Osteocyte (in vitro differentiated cells): ENCODE results near the gene FCER1G. TPM values are rescaled to one million over a fixed set of nuclear protein-coding genes. Genes with fewer than 3 reads are reported as not detected.
A peak's percentile ranks its signal among the peaks of the same experiment; 100 is the strongest.

Source experiments
- DNase-seq: peaks from one replicate; pipeline ENCODE4 v3.0.0; 2021; ENCODE audit warnings: mixed read lengths; ENCODE audit not compliant: unreplicated experiment; ENCODE audit errors: extremely low spot score
- H3K27ac Mint-ChIP-seq: one replicate; pipeline ENCODE4 v1.8.0; 2021; ENCODE audit warnings: mild to moderate bottlenecking, mixed read lengths; ENCODE audit not compliant: unreplicated experiment
- H3K27me3 Mint-ChIP-seq: one replicate; pipeline ENCODE4 v1.8.0; 2021; ENCODE audit warnings: mixed read lengths; ENCODE audit not compliant: unreplicated experiment
- H3K36me3 Mint-ChIP-seq: one replicate; pipeline ENCODE4 v1.8.0; 2021; ENCODE audit warnings: mixed read lengths; ENCODE audit not compliant: unreplicated experiment
- H3K4me1 Mint-ChIP-seq: one replicate; pipeline ENCODE4 v1.8.0; 2021; ENCODE audit warnings: mixed read lengths; ENCODE audit not compliant: unreplicated experiment
- H3K4me3 Mint-ChIP-seq: one replicate; pipeline ENCODE4 v1.8.0; 2021; ENCODE audit warnings: mild to moderate bottlenecking, moderate library complexity, mixed read lengths; ENCODE audit not compliant: unreplicated experiment
- H3K9me3 Mint-ChIP-seq: one replicate; pipeline ENCODE4 v1.8.0; 2021; ENCODE audit warnings: mixed read lengths; ENCODE audit not compliant: unreplicated experiment
- CTCF ChIP-seq: fragments of 200-600 bp; sonication (generic); IDR thresholded peaks from 2 replicates; pipeline ENCODE4 v1.5.0; 2021; ENCODE audit warnings: antibody characterized with exemption, mild to moderate bottlenecking, moderate library complexity
- total RNA-seq: library from RNA; stranded (reverse); gene quantifications from 2 replicates; pipeline ENCODE4 v1.2.1, GENCODE V29; 2021

Gene FCER1G
- total RNA-seq, 1 donor from 2014 or later = not detected

- peaks cover 21% of the 10 kb centered on the region for H3K4me1 Mint-ChIP-seq
- peaks cover 2% of the 10 kb centered on the region for H3K36me3 Mint-ChIP-seq
- TF ChIP-seq CTCF = peak; percentile 88
- H3K9me3 Mint-ChIP-seq = no peaks in the 10 kb centered on the region
- H3K4me3 Mint-ChIP-seq = no peak overlapping the region
- no peak overlapping the region for H3K27ac Mint-ChIP-seq
- H3K27me3 Mint-ChIP-seq = no peaks in the 10 kb centered on the region
- no peak for DNase-seq
Measured at GRCh38 chr1:161192476-161193465, 22.3 kb upstream of the FCER1G start.

- Mint-ChIP-seq H3K27me3 (no peaks in the 10 kb centered on the region), H3K36me3 (peaks cover 2% of the 10 kb centered on the region), H3K27ac (no peak overlapping the region), H3K4me3 (no peak overlapping the region), H3K9me3 (no peaks in the 10 kb centered on the region), H3K4me1 (peaks cover 30% of the 10 kb centered on the region)
- no peak for DNase-seq
- no peak for TF ChIP-seq CTCF
Measured at GRCh38 chr1:161193561-161194235, 21.4 kb upstream of the FCER1G start.

GRCh38 chr1:161195171-161195570 lies 19.9 kb upstream of the FCER1G start:
- no peak for DNase-seq

GRCh38 chr1:161196111-161196510 lies 19.0 kb upstream of the FCER1G start:
- H3K27me3 Mint-ChIP-seq = no peaks in the 10 kb centered on the region
- peak overlapping the region; percentile 7 for H3K27ac Mint-ChIP-seq
- peaks cover 47% of the 10 kb centered on the region for H3K4me1 Mint-ChIP-seq
- peaks cover 2% of the 10 kb centered on the region for H3K36me3 Mint-ChIP-seq
- no peak for DNase-seq
- H3K4me3 Mint-ChIP-seq = no peak overlapping the region
- no peaks in the 10 kb centered on the region for H3K9me3 Mint-ChIP-seq
- TF ChIP-seq CTCF = no peak

More at GRCh38 chr1:161195171-161195570, 19.9 kb upstream of the FCER1G start:
- Mint-ChIP-seq H3K4me3 (no peak overlapping the region), H3K4me1 (peaks cover 44% of the 10 kb centered on the region), H3K36me3 (peaks cover 2% of the 10 kb centered on the region), H3K27me3 (no peaks in the 10 kb centered on the region), H3K27ac (no peak overlapping the region), H3K9me3 (no peaks in the 10 kb centered on the region)
- no peak for TF ChIP-seq CTCF
